ENCODE data around the gene DGAT2. TPM values are rescaled to one million over a fixed set of nuclear protein-coding genes. Genes with fewer than 3 reads are reported as not detected.

DGAT2 gene
- polyA plus RNA-seq, 1 donor (not counting 4 experiments of a cell fraction or from before 2014, with no cell fraction given): 1.8 TPM

DNA sequence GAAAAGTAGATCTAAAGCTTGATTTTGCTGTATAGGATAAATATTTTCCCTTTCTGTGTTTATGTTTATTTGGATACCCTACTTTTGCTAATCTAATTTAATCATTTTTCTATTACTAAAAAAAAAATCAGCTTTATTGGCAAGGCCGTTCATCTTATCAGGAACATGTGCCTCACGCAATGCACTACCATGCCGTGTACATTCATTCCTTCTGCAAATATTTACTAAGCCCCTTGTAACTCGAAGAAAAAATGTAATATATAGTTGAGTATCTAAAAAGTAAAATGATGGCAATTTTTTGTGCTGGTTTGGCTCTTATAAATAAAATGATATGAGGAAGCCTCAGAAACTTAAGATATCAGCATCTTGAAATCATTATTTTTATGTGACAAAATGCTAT is 55.4 kb downstream of the DGAT2 start:
- Histone ChIP-seq H3K27ac (ENCODE audit: control insufficient read depth, insufficient read depth, low read length) (no peak overlapping the region), H3K79me2 (ENCODE audit: control insufficient read depth, insufficient read depth, low read length) (peaks cover 35% of the 10 kb centered on the region)
- no peak for FAIRE-seq

DNA sequence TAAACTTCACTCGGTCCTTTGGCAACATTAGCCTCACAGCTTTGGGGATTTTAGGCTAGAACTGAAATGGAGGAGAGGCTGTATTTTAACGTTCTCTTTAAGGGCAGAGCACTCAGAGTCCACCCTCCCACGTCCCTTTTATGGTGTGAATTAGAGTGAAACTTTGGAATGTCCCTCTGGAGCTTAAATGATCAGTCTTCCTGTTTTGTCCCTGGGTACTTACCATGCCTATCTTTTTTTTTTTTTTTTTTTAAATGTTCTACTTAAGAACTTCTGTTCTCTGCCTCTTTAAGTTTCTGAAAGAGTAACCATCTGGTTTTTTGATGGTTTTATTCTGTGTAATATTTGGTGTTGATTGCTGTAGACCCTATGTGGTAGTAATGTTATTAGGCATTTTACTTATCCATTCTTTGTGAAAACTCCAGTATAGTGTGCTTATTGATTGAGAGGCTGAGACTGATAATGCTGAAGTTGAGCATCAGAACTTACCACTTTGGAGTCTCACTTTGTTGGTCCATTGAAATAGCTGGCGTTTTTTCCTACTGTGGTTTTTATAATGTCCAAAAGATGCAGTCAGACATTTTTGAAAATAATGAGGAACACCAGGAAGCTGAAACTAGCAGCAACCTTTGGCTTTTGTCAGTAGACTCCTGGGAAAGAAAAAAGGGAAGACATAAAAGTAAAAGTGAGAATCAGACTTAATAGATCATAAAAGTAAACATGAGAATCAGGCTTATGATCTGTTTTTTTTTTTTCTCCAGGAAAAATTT is 58.1 kb downstream of the DGAT2 start:
- Histone ChIP-seq H2AFZ (ENCODE audit: control insufficient read depth, low read length) (no peak overlapping the region), H3K36me3 (ENCODE audit: control insufficient read depth in 2 of 2, extremely low read depth in 1 of 2, insufficient read depth in 2 of 2, low read length in 2 of 2) (peaks cover 0 to 3% of the 10 kb centered on the region in 2 experiments), H3K4me1 (ENCODE audit: control insufficient read depth, extremely low read depth, insufficient read depth, low read length) (no peaks in the 10 kb centered on the region), H4K20me1 (ENCODE audit: control insufficient read depth, extremely low read depth, insufficient read depth, low read length) (no peaks in the 10 kb centered on the region), H3K79me2 (ENCODE audit: control insufficient read depth, insufficient read depth, low read length) (peaks cover 20% of the 10 kb centered on the region), H3K9me3 (ENCODE audit: control insufficient read depth, low read depth, low read length) (no peaks in the 10 kb centered on the region), H3K4me2 (ENCODE audit: control insufficient read depth, extremely low read depth, insufficient read depth, low read depth, low read length) (no peak overlapping the region), H3K27me3 (ENCODE audit: control insufficient read depth, extremely low read depth, insufficient read depth, low read length) (no peaks in the 10 kb centered on the region), H3K4me3 (ENCODE audit: control insufficient read depth in 2 of 3, extremely low read depth in 1 of 3, insufficient read depth in 2 of 3, low read depth in 1 of 3, low read length in 3 of 3) (no peak overlapping the region), H3K9ac (ENCODE audit: control insufficient read depth, extremely low read depth, insufficient read depth, low read length) (no peak overlapping the region), H3K9me1 (ENCODE audit: control insufficient read depth, extremely low read depth, insufficient read depth, low read length) (no peaks in the 10 kb centered on the region), H3K27ac (ENCODE audit: control insufficient read depth, insufficient read depth, low read length) (no peak overlapping the region)
- TF ChIP-seq EZH2 (IDR thresholded peaks at IDR 0.05; ENCODE audit: low read length): no peak
- TF ChIP-seq, protein P1, sequence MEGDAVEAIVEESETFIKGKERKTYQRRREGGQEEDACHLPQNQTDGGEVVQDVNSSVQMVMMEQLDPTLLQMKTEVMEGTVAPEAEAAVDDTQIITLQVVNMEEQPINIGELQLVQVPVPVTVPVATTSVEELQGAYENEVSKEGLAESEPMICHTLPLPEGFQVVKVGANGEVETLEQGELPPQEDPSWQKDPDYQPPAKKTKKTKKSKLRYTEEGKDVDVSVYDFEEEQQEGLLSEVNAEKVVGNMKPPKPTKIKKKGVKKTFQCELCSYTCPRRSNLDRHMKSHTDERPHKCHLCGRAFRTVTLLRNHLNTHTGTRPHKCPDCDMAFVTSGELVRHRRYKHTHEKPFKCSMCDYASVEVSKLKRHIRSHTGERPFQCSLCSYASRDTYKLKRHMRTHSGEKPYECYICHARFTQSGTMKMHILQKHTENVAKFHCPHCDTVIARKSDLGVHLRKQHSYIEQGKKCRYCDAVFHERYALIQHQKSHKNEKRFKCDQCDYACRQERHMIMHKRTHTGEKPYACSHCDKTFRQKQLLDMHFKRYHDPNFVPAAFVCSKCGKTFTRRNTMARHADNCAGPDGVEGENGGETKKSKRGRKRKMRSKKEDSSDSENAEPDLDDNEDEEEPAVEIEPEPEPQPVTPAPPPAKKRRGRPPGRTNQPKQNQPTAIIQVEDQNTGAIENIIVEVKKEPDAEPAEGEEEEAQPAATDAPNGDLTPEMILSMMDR (optimal IDR thresholded peaks at IDR 0.05 in 1 of 3, IDR thresholded peaks at IDR 0.05 in 1 of 3, conservative IDR thresholded peaks at IDR 0.05 in 1 of 3; ENCODE audit: extremely low read depth in 1 of 3, insufficient read depth in 2 of 3, low read length in 3 of 3): no peak
- dilution Hi-C loops (cut with MboI; ENCODE audit: extremely low pct_ligation_motif_present, low sequenced_read_pairs): no loop called here
- DNase-seq (ENCODE audit: low read depth, low spot score) (no peak), FAIRE-seq (no peak)

More for the DNA sequence above, 55.4 kb downstream of the DGAT2 start:
- Histone ChIP-seq H3K9me1 (ENCODE audit: control insufficient read depth, extremely low read depth, insufficient read depth, low read length) (no peaks in the 10 kb centered on the region), H3K27me3 (ENCODE audit: control insufficient read depth, extremely low read depth, insufficient read depth, low read length) (no peaks in the 10 kb centered on the region), H3K9me3 (ENCODE audit: control insufficient read depth, low read depth, low read length) (no peaks in the 10 kb centered on the region), H4K20me1 (ENCODE audit: control insufficient read depth, extremely low read depth, insufficient read depth, low read length) (no peaks in the 10 kb centered on the region), H3K4me2 (ENCODE audit: control insufficient read depth, extremely low read depth, insufficient read depth, low read depth, low read length) (no peak overlapping the region), H2AFZ (ENCODE audit: control insufficient read depth, low read length) (no peak overlapping the region), H3K9ac (ENCODE audit: control insufficient read depth, extremely low read depth, insufficient read depth, low read length) (no peak overlapping the region), H3K4me1 (ENCODE audit: control insufficient read depth, extremely low read depth, insufficient read depth, low read length) (no peaks in the 10 kb centered on the region), H3K4me3 (ENCODE audit: control insufficient read depth in 2 of 3, extremely low read depth in 1 of 3, insufficient read depth in 2 of 3, low read depth in 1 of 3, low read length in 3 of 3) (no peak overlapping the region), H3K36me3 (ENCODE audit: control insufficient read depth in 2 of 2, extremely low read depth in 1 of 2, insufficient read depth in 2 of 2, low read length in 2 of 2) (peaks cover 0 to 3% of the 10 kb centered on the region in 2 experiments)
- DNase-seq (ENCODE audit: low read depth, low spot score): no peak
- dilution Hi-C loops (cut with MboI; ENCODE audit: extremely low pct_ligation_motif_present, low sequenced_read_pairs): no loop called here
- no peak for TF ChIP-seq EZH2 (IDR thresholded peaks at IDR 0.05; ENCODE audit: low read length)
- TF ChIP-seq, protein P1 (optimal IDR thresholded peaks at IDR 0.05 in 1 of 3, IDR thresholded peaks at IDR 0.05 in 1 of 3, conservative IDR thresholded peaks at IDR 0.05 in 1 of 3; ENCODE audit: extremely low read depth in 1 of 3, insufficient read depth in 2 of 3, low read length in 3 of 3): no peak
